SK-N-SH (cell line): ENCODE data around the gene CIAO2B. TPM values are rescaled to one million over a fixed set of nuclear protein-coding genes. Genes with fewer than 3 reads are reported as not detected.
A peak's percentile ranks its signal among the peaks of the same experiment; 100 is the strongest.

Experiments
- CTCF ChIA-PET: fragments of 300-600, 350-600 bp; formaldehyde crosslinking; extraction: SDS; loops from one replicate; lab custom pipeline; 2021; lab: Yijun Ruan, JAX
- POLR2A ChIA-PET: fragments of 350-600 bp; sonication (Branson Sonifier 250); formaldehyde crosslinking; extraction: SDS; loops from one replicate; lab custom pipeline; 2020; ENCODE audit warnings: antibody characterized with exemption, inconsistent platforms; lab: Yijun Ruan, JAX
- DNase-seq: peaks from one replicate; pipeline ENCODE4 v3.0.0; 2012
- H2AFZ ChIP-seq: fragments of 200-600 bp; sonication (generic); 2 replicates; pipeline ENCODE4 v1.8.1; 2016; ENCODE audit warnings: antibody characterized with exemption, mild to moderate bottlenecking, low read depth
- H3F3A ChIP-seq: fragments of 200-600 bp; sonication (generic); replicated peaks from 2 replicates; pipeline ENCODE3; 2016; ENCODE audit warnings: antibody characterized with exemption, mild to moderate bottlenecking; ENCODE audit not compliant: insufficient read depth
- H3K27ac ChIP-seq, 2 experiments: fragments of 200-500 bp in 1 of 2; fragments of 200-600 bp in 1 of 2; sonication (Bioruptor generic) in 1 of 2; sonication (generic), shearing (Covaris generic) in 1 of 2; 2 replicates each; pipeline versions ENCODE4 v1.5.1 to v1.6.1; 2014 to 2016; ENCODE audit warnings: low read depth in 2 of 2, inconsistent platforms in 1 of 2, low read length in 1 of 2, mild to moderate bottlenecking in 1 of 2, mixed read lengths in 1 of 2
- H3K27me3 ChIP-seq: fragments of 200-600 bp; sonication (generic), shearing (Covaris generic); 2 replicates; pipeline ENCODE4 v1.6.1; 2016; ENCODE audit warnings: mixed run types; ENCODE audit not compliant: insufficient read depth
- H3K36me3 ChIP-seq, 2 experiments: fragments of 200-500 bp in 1 of 2; fragments of 200-600 bp in 1 of 2; sonication (Bioruptor generic) in 1 of 2; sonication (generic) in 1 of 2; replicated peaks in 1 of 2; 2 replicates each; pipeline versions ENCODE3 to v1.5.1; 2014 to 2016; ENCODE audit warnings: low read length in 1 of 2, mild to moderate bottlenecking in 1 of 2; ENCODE audit not compliant: insufficient read depth in 2 of 2, control insufficient read depth in 1 of 2
- H3K4me1 ChIP-seq, 2 experiments: fragments of 200-500 bp in 1 of 2; fragments of 200-600 bp in 1 of 2; sonication (Bioruptor generic) in 1 of 2; sonication (generic), shearing (Covaris generic) in 1 of 2; 2 replicates each; pipeline versions ENCODE4 v1.5.1 to v1.6.1; 2014 to 2016; ENCODE audit warnings: low read depth in 1 of 2, low read length in 1 of 2, mixed run types in 1 of 2; ENCODE audit not compliant: insufficient read depth in 2 of 2, control insufficient read depth in 1 of 2
- H3K4me2 ChIP-seq: fragments of 200-600 bp; sonication (generic), shearing (Covaris generic); 2 replicates; pipeline ENCODE4 v1.6.1; 2017; ENCODE audit warnings: mixed run types
- H3K4me3 ChIP-seq, 2 experiments: fragments of 200-500 bp in 1 of 2; fragments of 200-600 bp in 1 of 2; sonication (Bioruptor generic) in 1 of 2; sonication (generic), shearing (Covaris generic) in 1 of 2; 2 replicates each; pipeline versions ENCODE4 v1.5.1 to v1.8.1; 2014 to 2016; ENCODE audit warnings: low read depth in 2 of 2, inconsistent platforms in 1 of 2, low read length in 1 of 2, mild to moderate bottlenecking in 1 of 2, mixed read lengths in 1 of 2, moderate library complexity in 1 of 2
- H3K79me2 ChIP-seq: fragments of 200-600 bp; sonication (generic); 2 replicates; pipeline ENCODE4 v1.8.1; 2017; ENCODE audit warnings: mild to moderate bottlenecking; ENCODE audit not compliant: insufficient read depth
- H3K9ac ChIP-seq: fragments of 200-600 bp; sonication (generic); 2 replicates; pipeline ENCODE4 v1.6.1; 2017; ENCODE audit warnings: mixed run types
- H3K9me2 ChIP-seq: fragments of 200-600 bp; sonication (generic); 2 replicates; pipeline ENCODE4 v1.6.1; 2017; ENCODE audit warnings: mixed run types
- H3K9me3 ChIP-seq: fragments of 200-600 bp; sonication (generic); 2 replicates; pipeline ENCODE4 v1.6.1; 2017; ENCODE audit warnings: mixed run types, mild to moderate bottlenecking, moderate library complexity
- H4K20me1 ChIP-seq: fragments of 200-600 bp; sonication (generic); 2 replicates; pipeline ENCODE4 v1.6.1; 2017; ENCODE audit warnings: mild to moderate bottlenecking, mixed run types; ENCODE audit not compliant: insufficient read depth
- ELF1 ChIP-seq: IDR thresholded peaks from 2 replicates; pipeline ENCODE4 v1.4.0; 2012
- FOXM1 ChIP-seq: IDR thresholded peaks from 2 replicates; pipeline ENCODE4 v1.4.0; 2012; ENCODE audit warnings: low read depth, mild to moderate bottlenecking
- GABPA ChIP-seq: IDR thresholded peaks from 2 replicates; pipeline ENCODE4 v1.4.0; 2012; ENCODE audit warnings: low read depth, mild to moderate bottlenecking
- JUND ChIP-seq: IDR thresholded peaks from 2 replicates; pipeline ENCODE4 v1.4.0; 2012
- MEF2A ChIP-seq: IDR thresholded peaks from 2 replicates; pipeline ENCODE4 v1.4.0; 2012; ENCODE audit warnings: low read depth, borderline replicate concordance
- NFIC ChIP-seq: IDR thresholded peaks from 2 replicates; pipeline ENCODE4 v1.4.0; 2012; ENCODE audit warnings: borderline replicate concordance
- NRF1 ChIP-seq: IDR thresholded peaks from 2 replicates; pipeline ENCODE4 v1.6.1; 2012; ENCODE audit warnings: low read depth, mild to moderate bottlenecking, low read length
- POLR2AphosphoS5 ChIP-seq: IDR thresholded peaks from 2 replicates; pipeline ENCODE4 v1.6.1; 2012; ENCODE audit warnings: low read depth, low read length
- RCOR1 ChIP-seq: fragments of 150-350 bp; IDR thresholded peaks from 2 replicates; pipeline ENCODE4 v1.6.1; 2017; ENCODE audit warnings: antibody characterized with exemption, low read length
- RFX5 ChIP-seq: IDR thresholded peaks from 2 replicates; pipeline ENCODE4 v1.6.1; 2012; ENCODE audit warnings: mild to moderate bottlenecking, improper control_type of control experiment, low read length
- TAF1 ChIP-seq: IDR thresholded peaks from 2 replicates; pipeline ENCODE4 v1.6.1; 2012; ENCODE audit warnings: low read depth, mild to moderate bottlenecking, low read length, moderate library complexity, borderline replicate concordance
- TEAD4 ChIP-seq: IDR thresholded peaks from 2 replicates; pipeline ENCODE4 v1.4.0; 2012; ENCODE audit warnings: mild to moderate bottlenecking, borderline replicate concordance; ENCODE audit not compliant: insufficient read depth
- YY1 ChIP-seq: IDR thresholded peaks from 2 replicates; pipeline ENCODE4 v1.4.0; 2012; ENCODE audit warnings: low read depth, mild to moderate bottlenecking
- whole genome bisulfite sequencing: methylation state at CpG from one replicate; pipeline ENCODE4 v1.1.6; 2017; ENCODE audit warnings: low lambda C conversion rate; 5-methylcytosine and 5-hydroxymethylcytosine counted together
- polyA plus RNA-seq, 3 experiments: library from polyadenylated mRNA; depleted of rRNA; stranded (reverse); fragments of >200 nt; gene quantifications; 2 replicates each; pipeline ENCODE4 v1.2.3, GENCODE V29; 2012
- TF ChIP-seq, protein P1 (sequence below): IDR thresholded peaks from 2 replicates; pipeline ENCODE4; 2012
- TF ChIP-seq, protein P2 (sequence below): fragments of 200-600 bp; sonication (generic); IDR thresholded peaks from 2 replicates; pipeline ENCODE4 v1.6.1; 2017; ENCODE audit warnings: antibody characterized with exemption, mild to moderate bottlenecking, moderate library complexity
- TF ChIP-seq, protein P3 (sequence below): IDR thresholded peaks from 2 replicates; pipeline ENCODE4 v1.4.0; 2012; ENCODE audit warnings: low read depth, borderline replicate concordance

The CIAO2B gene
- polyA plus RNA-seq, 1 of the 3 experiments (the other 2 are of a cell fraction), result 665 TPM

DNA sequence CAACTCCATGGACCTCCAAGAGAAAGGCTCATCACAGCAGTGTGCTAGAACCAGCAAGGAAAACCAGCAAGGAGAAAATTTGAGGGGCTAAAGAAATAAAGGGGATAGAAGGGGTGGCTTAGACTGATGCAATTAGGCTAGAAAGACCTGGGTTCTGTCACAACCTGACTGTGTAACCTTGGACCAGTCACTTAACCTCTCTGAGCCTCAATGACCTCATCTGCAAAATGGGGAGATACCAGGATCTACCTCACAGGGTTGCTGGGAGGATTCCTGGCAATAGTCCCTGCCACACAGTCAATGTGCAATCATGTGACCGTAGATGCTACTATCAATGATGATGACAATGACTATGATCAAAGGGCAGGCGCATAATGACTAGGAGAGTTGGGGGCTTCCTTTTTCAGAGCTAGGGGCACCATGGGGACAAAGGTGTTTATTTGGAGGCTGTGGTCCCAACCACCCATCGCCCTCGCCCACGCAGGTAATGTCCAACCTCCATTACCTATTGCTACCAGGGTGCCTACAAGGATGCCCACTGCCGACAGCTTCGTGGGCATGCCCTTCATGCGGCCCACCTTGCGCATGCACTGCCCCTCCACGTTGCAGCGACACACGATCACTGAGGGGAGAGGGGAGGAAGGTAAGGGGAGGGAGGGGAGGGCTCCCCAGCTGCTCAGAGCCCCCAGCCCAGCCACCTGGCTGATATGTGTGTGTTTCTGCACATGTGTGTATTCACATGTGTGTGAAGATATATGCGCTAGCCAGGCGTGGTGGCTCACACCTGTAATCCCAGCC lies 25.2 kb downstream of the CIAO2B start:
- Histone ChIP-seq H2AFZ (no peak overlapping the region), H3K27ac (no peak overlapping the region), H3K9me2 (no peaks in the 10 kb centered on the region), H4K20me1 (no peaks in the 10 kb centered on the region), H3K9ac (no peak overlapping the region), H3K4me2 (no peak overlapping the region), H3K27me3 (no peaks in the 10 kb centered on the region), H3K4me1 (no peaks in the 10 kb centered on the region; a peak in 1 of 4 replicates), H3K36me3 (no peaks in the 10 kb centered on the region), H3F3A (no peaks in the 10 kb centered on the region), H3K9me3 (no peaks in the 10 kb centered on the region), H3K79me2 (no peaks in the 10 kb centered on the region), H3K4me3 (no peak overlapping the region)
- no peak for DNase-seq
- TF ChIP-seq MEF2A (no peak), GABPA (no peak), YY1 (no peak), POLR2AphosphoS5 (no peak), NRF1 (no peak)
- ChIA-PET CTCF (interaction anchor here (0.7 to 5.7 kb wide), 11 partner anchors 8 to 78 kb away, joined by 3 to 40 read pairs (median 5); partner anchors contain the start of genes CDH16, NAE1 and PDP2), POLR2A (interaction anchor here (1.0 kb wide), 1 partner anchor 22 kb away, joined by 3 read pairs; no protein-coding TSS in a partner anchor)
- WGBS, result 83% methylated on average over 12 of the region's 14 CpGs

DNA sequence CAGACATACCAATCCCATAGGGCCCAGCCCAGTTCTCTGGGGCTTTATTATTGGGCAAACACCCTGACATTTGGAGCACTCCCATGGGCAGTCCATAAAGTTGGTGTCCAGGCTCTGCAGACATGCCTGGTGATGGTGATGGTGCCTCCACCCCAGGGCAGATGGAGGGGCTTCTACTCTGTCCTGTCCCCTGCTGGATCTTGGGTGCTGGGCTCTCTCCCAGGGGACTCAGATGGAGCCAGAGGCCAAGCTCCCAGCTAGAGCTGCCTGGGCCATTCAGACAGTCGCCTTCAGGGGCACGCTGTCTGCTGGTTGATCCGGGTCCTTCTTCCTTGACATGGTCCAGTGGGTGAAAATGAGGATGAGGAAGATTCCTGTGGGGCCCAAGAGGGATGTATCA lies 26.1 kb downstream of the CIAO2B start:
- peak; percentile 4 for DNase-seq

More for the DNA sequence above, 26.1 kb downstream of the CIAO2B start:
- ChIA-PET POLR2A (no interaction called here), CTCF (interaction anchor here (3.0 to 5.7 kb wide), 2 partner anchors 11 to 12 kb away, joined by 13 to 40 read pairs; partner anchors contain the start of gene CDH16)
- H3K27me3 ChIP-seq, result no peaks in the 10 kb centered on the region
- H3K9me2 ChIP-seq, result no peaks in the 10 kb centered on the region
- H3K9ac ChIP-seq, result no peak overlapping the region
- H3K4me1 ChIP-seq, result no peaks in the 10 kb centered on the region; a peak in 1 of 4 replicates
- H3K79me2 ChIP-seq, result no peaks in the 10 kb centered on the region
- WGBS, result 0% methylated on average over 1 of the region's 3 CpGs
- no peak overlapping the region for H2AFZ ChIP-seq
- H3K4me2 ChIP-seq, result no peak overlapping the region
- H4K20me1 ChIP-seq, result no peaks in the 10 kb centered on the region
- no peak overlapping the region for H3K27ac ChIP-seq
- no peak overlapping the region for H3K4me3 ChIP-seq
- H3K36me3 ChIP-seq, result no peaks in the 10 kb centered on the region
- no peaks in the 10 kb centered on the region for H3F3A ChIP-seq
- no peaks in the 10 kb centered on the region for H3K9me3 ChIP-seq
- TF ChIP-seq FOXM1 (no peak), ELF1 (no peak), NFIC (no peak), TEAD4 (no peak), TAF1 (no peak), RCOR1 (no peak), RFX5 (no peak), JUND (no peak)
- TF ChIP-seq, protein P1, sequence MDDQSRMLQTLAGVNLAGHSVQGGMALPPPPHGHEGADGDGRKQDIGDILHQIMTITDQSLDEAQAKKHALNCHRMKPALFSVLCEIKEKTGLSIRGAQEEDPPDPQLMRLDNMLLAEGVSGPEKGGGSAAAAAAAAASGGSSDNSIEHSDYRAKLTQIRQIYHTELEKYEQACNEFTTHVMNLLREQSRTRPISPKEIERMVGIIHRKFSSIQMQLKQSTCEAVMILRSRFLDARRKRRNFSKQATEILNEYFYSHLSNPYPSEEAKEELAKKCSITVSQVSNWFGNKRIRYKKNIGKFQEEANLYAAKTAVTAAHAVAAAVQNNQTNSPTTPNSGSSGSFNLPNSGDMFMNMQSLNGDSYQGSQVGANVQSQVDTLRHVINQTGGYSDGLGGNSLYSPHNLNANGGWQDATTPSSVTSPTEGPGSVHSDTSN, result no peak
- TF ChIP-seq, protein P2, sequence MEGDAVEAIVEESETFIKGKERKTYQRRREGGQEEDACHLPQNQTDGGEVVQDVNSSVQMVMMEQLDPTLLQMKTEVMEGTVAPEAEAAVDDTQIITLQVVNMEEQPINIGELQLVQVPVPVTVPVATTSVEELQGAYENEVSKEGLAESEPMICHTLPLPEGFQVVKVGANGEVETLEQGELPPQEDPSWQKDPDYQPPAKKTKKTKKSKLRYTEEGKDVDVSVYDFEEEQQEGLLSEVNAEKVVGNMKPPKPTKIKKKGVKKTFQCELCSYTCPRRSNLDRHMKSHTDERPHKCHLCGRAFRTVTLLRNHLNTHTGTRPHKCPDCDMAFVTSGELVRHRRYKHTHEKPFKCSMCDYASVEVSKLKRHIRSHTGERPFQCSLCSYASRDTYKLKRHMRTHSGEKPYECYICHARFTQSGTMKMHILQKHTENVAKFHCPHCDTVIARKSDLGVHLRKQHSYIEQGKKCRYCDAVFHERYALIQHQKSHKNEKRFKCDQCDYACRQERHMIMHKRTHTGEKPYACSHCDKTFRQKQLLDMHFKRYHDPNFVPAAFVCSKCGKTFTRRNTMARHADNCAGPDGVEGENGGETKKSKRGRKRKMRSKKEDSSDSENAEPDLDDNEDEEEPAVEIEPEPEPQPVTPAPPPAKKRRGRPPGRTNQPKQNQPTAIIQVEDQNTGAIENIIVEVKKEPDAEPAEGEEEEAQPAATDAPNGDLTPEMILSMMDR, result no peak
- TF ChIP-seq, protein P3, sequence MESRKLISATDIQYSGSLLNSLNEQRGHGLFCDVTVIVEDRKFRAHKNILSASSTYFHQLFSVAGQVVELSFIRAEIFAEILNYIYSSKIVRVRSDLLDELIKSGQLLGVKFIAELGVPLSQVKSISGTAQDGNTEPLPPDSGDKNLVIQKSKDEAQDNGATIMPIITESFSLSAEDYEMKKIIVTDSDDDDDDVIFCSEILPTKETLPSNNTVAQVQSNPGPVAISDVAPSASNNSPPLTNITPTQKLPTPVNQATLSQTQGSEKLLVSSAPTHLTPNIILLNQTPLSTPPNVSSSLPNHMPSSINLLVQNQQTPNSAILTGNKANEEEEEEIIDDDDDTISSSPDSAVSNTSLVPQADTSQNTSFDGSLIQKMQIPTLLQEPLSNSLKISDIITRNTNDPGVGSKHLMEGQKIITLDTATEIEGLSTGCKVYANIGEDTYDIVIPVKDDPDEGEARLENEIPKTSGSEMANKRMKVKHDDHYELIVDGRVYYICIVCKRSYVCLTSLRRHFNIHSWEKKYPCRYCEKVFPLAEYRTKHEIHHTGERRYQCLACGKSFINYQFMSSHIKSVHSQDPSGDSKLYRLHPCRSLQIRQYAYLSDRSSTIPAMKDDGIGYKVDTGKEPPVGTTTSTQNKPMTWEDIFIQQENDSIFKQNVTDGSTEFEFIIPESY, result no peak
